GM21381 (cell line): ENCODE data around the gene CHMP1A.
A peak's percentile ranks its signal among the peaks of the same experiment; 100 is the strongest.
"Not testable (repeated sequence)": the region's sequence is repeated elsewhere in the genome, so short reads cannot be mapped to it uniquely, and the experiment has no call there.

ENCODE experiments used
- ATAC-seq: cut with Tn5 transposase; IDR thresholded peaks from one replicate; pipeline ENCODE4 v1.9.1; 2021; ENCODE audit warnings: mild to moderate bottlenecking, moderate library complexity; ENCODE audit not compliant: unreplicated experiment

The CHMP1A gene

GRCh38 chr16:89693289-89693731 lies 35.8 kb upstream of the CHMP1A start:
- no peak for ATAC-seq

GRCh38 chr16:89691986-89692569 lies 34.6 kb upstream of the CHMP1A start:
- no peak for ATAC-seq

- ATAC-seq, result no peak
These were observed 33.9 kb upstream of the CHMP1A start for GRCh38 chr16:89691231-89691985.

- no peak for ATAC-seq
These were observed 32.9 kb upstream of the CHMP1A start for GRCh38 chr16:89690392-89690901.

GRCh38 chr16:89689621-89690020 lies 32.1 kb upstream of the CHMP1A start:
- not testable (repeated sequence) for ATAC-seq

GRCh38 chr16:89689142-89689541 lies 31.6 kb upstream of the CHMP1A start:
- no peak for ATAC-seq

GRCh38 chr16:89688395-89688794 lies 30.9 kb upstream of the CHMP1A start:
- ATAC-seq, result no peak

GRCh38 chr16:89687092-89687940 lies 29.8 kb upstream of the CHMP1A start:
- ATAC-seq, result peak; percentile 35

- peak; percentile 80 for ATAC-seq
These were observed 29.1 kb upstream of the CHMP1A start, which contains the start of gene CDK10 for GRCh38 chr16:89686520-89687091. TSS of gene CDK10 (plus strand) at chr16:89686689. CDS start at chr16:89686711, 22 bp downstream.

GRCh38 chr16:89685916-89686315 lies 28.4 kb upstream of the CHMP1A start:
- no peak for ATAC-seq

GRCh38 chr16:89678258-89678657 lies 20.8 kb upstream of the CHMP1A start:
- ATAC-seq, result no peak

GRCh38 chr16:89672177-89672941 lies 14.9 kb upstream of the CHMP1A start:
- ATAC-seq, result no peak

GRCh38 chr16:89671565-89671964 lies 14.1 kb upstream of the CHMP1A start:
- ATAC-seq, result not testable (repeated sequence)

- no peak for ATAC-seq
These were observed 13.3 kb upstream of the CHMP1A start for GRCh38 chr16:89670496-89671431.

- no peak for ATAC-seq
These were observed 12.2 kb upstream of the CHMP1A start for GRCh38 chr16:89669755-89670154.

- ATAC-seq, result no peak
These were observed 11.3 kb upstream of the CHMP1A start for GRCh38 chr16:89668790-89669158.

GRCh38 chr16:89667633-89668032 lies 10.1 kb upstream of the CHMP1A start:
- no peak for ATAC-seq

- not testable (repeated sequence) for ATAC-seq
These were observed 9.5 kb upstream of the CHMP1A start for GRCh38 chr16:89667000-89667399.

- ATAC-seq, result not testable (repeated sequence)
These were observed 6.7 kb upstream of the CHMP1A start for GRCh38 chr16:89664238-89664637.
